Right ventricle myocardium inferior (tissue), 1 donor: Measurements from ENCODE around the gene KCNMB3. TPM values are rescaled to one million over a fixed set of nuclear protein-coding genes. Genes with fewer than 3 reads are reported as not detected.
"Not testable (repeated sequence)": the region's sequence is repeated elsewhere in the genome, so short reads cannot be mapped to it uniquely, and the experiment has no call there.

Experiments used
- ATAC-seq: fragments of 200-7000 bp; cut with Tn5 transposase; one replicate; pipeline ENCODE4 v1.9.1; 2020; ENCODE audit warnings: mild to moderate bottlenecking, moderate library complexity
- DNase-seq: peaks from one replicate; pipeline ENCODE4 v3.0.0; 2021; ENCODE audit errors: missing footprints
- intact Hi-C: fragments of 100-400 bp; cut with DNase I; formaldehyde crosslinking; loops from one replicate; pipeline ENCODE4 v1.11.0; 2022
- total RNA-seq: library from RNA; stranded (reverse); fragmentation: NEBNext Ultra II Directional; extraction: Animal tissue kit (Norgen Biotek cat#: 25700); gene quantifications from one replicate; pipeline ENCODE4 v1.2.1, GENCODE V29; 2021
- donor health status: DM: no; HTN: yes; CAD: no; lungs with severe emphysema.

KCNMB3 gene
- total RNA-seq, 1 donor from 2014 or later, result 0.92 TPM

- DNase-seq (no peak), ATAC-seq (no peak)
- intact Hi-C loops, result no loop called here
These were observed 23.6 kb downstream of the KCNMB3 start for GRCh38 chr3:179227349-179227748.

GRCh38 chr3:179224584-179224983 lies 26.3 kb downstream of the KCNMB3 start:
- no peak for ATAC-seq
- intact Hi-C loops, result no loop called here
- DNase-seq, result no peak

- DNase-seq (no peak), ATAC-seq (no peak)
- intact Hi-C loops, result no loop called here
These were observed 27.4 kb downstream of the KCNMB3 start for GRCh38 chr3:179223548-179223947.

GRCh38 chr3:179218213-179218612 lies 32.7 kb downstream of the KCNMB3 start:
- ATAC-seq, DNase-seq, intact Hi-C loops: not testable (repeated sequence)

GRCh38 chr3:179215550-179215949 lies 35.4 kb downstream of the KCNMB3 start:
- ATAC-seq, intact Hi-C loops, DNase-seq: not testable (repeated sequence)

GRCh38 chr3:179200790-179201189 lies 50.1 kb downstream of the KCNMB3 start:
- DNase-seq (no peak), ATAC-seq (no peak)
- intact Hi-C loops, result no loop called here

GRCh38 chr3:179196700-179197099 lies 54.2 kb downstream of the KCNMB3 start:
- ATAC-seq (no peak), DNase-seq (no peak)
- intact Hi-C loops, result loop anchor here (5.0 kb wide), 1 partner anchor 49 kb away; the partner anchor contains the start of gene PIK3CA

- ATAC-seq (no peak), DNase-seq (no peak)
- intact Hi-C loops, result loop anchor here (5.0 kb wide), 1 partner anchor 49 kb away; the partner anchor contains the start of gene PIK3CA
These were observed 54.8 kb downstream of the KCNMB3 start for GRCh38 chr3:179196098-179196497.

- intact Hi-C loops, result loop anchor here (5.0 kb wide), 1 partner anchor 48 kb away; the partner anchor contains the start of gene PIK3CA
- DNase-seq, result no peak
- ATAC-seq, result peak; percentile 44
These were observed 56.0 kb downstream of the KCNMB3 start for GRCh38 chr3:179194931-179195330.

Other genes with a start within 250 kb of the KCNMB3 start
- 11.1 TPM for gene ZMAT3, start 179.3 kb downstream of the KCNMB3 start, total RNA-seq
- 21.1 TPM for gene PIK3CA, start 102.8 kb downstream of the KCNMB3 start, total RNA-seq
- gene ZNF639, start 71.9 kb upstream of the KCNMB3 start, total RNA-seq, result 31.2 TPM
- 64.5 TPM for gene MFN1, start 96.6 kb upstream of the KCNMB3 start, total RNA-seq
- 15.8 TPM for gene GNB4, start 200.4 kb upstream of the KCNMB3 start, total RNA-seq